Adrenal gland (tissue), 12 donors: ENCODE measurements around the gene NRDE2. TPM values are rescaled to one million over a fixed set of nuclear protein-coding genes. Genes with fewer than 3 reads are reported as not detected.
A peak's percentile ranks its signal among the peaks of the same experiment; 100 is the strongest.

Experiments used
- DNase-seq, 7 donors: peaks; one replicate each; pipeline ENCODE4 v3.0.0-alpha.2; 2019 to 2020
- H3K27ac ChIP-seq, 5 donors: fragments of 200-600 bp; sonication (generic) in 4 of 5; 1 replicate in 3 of 5; 2 replicates in 2 of 5; pipeline versions ENCODE4 v1.5.1 to v1.8.0; 2016 to 2020; ENCODE audit warnings: mild to moderate bottlenecking in 1 of 5
- H3K27me3 ChIP-seq: fragments of 200-600 bp; 2 replicates; pipeline ENCODE4 v1.8.0; 2021
- H3K36me3 ChIP-seq, 2 donors: fragments of 200-600 bp; replicated peaks in 1 of 2; 1 replicate in 1 of 2; 2 replicates in 1 of 2; pipeline versions ENCODE4 v1.5.1 to v1.8.0; 2018 to 2022
- H3K4me1 ChIP-seq, 2 donors: fragments of 200-600 bp; replicated peaks in 1 of 2; 1 replicate in 1 of 2; 2 replicates in 1 of 2; pipeline versions ENCODE4 v1.5.1 to v1.8.0; 2018 to 2021
- H3K4me3 ChIP-seq, 4 donors: fragments of 200-600 bp; sonication (generic) in 3 of 4; one replicate each; pipeline ENCODE4 v1.5.1; 2016 to 2018
- H3K9me3 ChIP-seq, 3 donors: fragments of 200-600 bp; sonication (generic) in 1 of 3; replicated peaks in 1 of 3; 1 replicate in 2 of 3; 2 replicates in 1 of 3; pipeline versions ENCODE4 v1.5.1 to v1.8.0; 2016 to 2021
- CTCF ChIP-seq, 6 experiments: fragments of 450-650 bp in 4 of 6; fragments of 200-600 bp in 2 of 6; sonication (generic) in 1 of 6; IDR thresholded peaks; 1 replicate in 5 of 6; 2 replicates in 1 of 6; pipeline versions ENCODE4 v1.5.1 to v1.8.0; 2016 to 2021; ENCODE audit warnings: antibody characterized with exemption in 6 of 6, mild to moderate bottlenecking in 2 of 6, moderate library complexity in 1 of 6
- POLR2A ChIP-seq, 2 donors: fragments of 450-650 bp; IDR thresholded peaks; one replicate each; pipeline ENCODE4 v1.6.1; 2017; ENCODE audit warnings: antibody characterized with exemption in 2 of 2, mild to moderate bottlenecking in 2 of 2, moderate library complexity in 1 of 2
- WGBS, 4 donors: extraction: QIAGEN DNeasy Blood & Tissue Kit in 2 of 4; methylation state at CpG; one replicate each; pipeline versions ENCODE4 v1.1.5 to v1.1.7; 2013 to 2017; 5-methylcytosine and 5-hydroxymethylcytosine counted together
- intact Hi-C, 2 donors: fragments of 100-400 bp; cut with DNase I; formaldehyde crosslinking; loops; one replicate each; pipeline versions ENCODE4 v1.14.1 to v1.15.0; 2022 to 2023
- polyA plus RNA-seq, 3 donors: library from polyadenylated mRNA; stranded (reverse); fragments of 200-250 nt in 2 of 3; fragments of 350-450 nt in 1 of 3; fragmentation: Illumina TruSeq in 1 of 3; extraction: RNeasy Lipid Tissue Mini Kit (QIAGEN cat#74804) in 1 of 3; gene quantifications; one replicate each; pipeline ENCODE4 v1.2.3, GENCODE V29; 2013 to 2014
- total RNA-seq, 9 donors: library from RNA; depleted of rRNA in 4 of 9; stranded (reverse); fragments of >200 nt in 4 of 9; fragments of 120-200 nt in 1 of 9; fragmentation: NEBNext Ultra II Directional in 1 of 9; extraction: Animal tissue kit (Norgen Biotek cat#: 25700) in 1 of 9; gene quantifications; one replicate each; pipeline versions ENCODE4 v1.1.0 to v1.2.4, GENCODE V29; 2013 to 2023
- donor health status: healthy with polysubstance abuse.
- donor health status: Bipolar disorder and iron deficiency.
- donor health status: DM: yes; HTN: yes; CAD: no.
- donor health status: DM: no; HTN: no; CAD: no.
- donor health status: DM: no; HTN: no; CAD: no.
- donor health status: DM: yes; HTN: yes; CAD: no.

NRDE2 gene
- total and polyA plus RNA-seq, 12 donors = 9.2 to 25.6 (median 16.4) TPM

- no peaks in the 10 kb centered on the region for H3K36me3 ChIP-seq
- TF ChIP-seq POLR2A (IDR thresholded peaks at IDR 0.05) (no peak), CTCF (IDR thresholded peaks at IDR 0.05) (no peak)
- H3K27ac ChIP-seq = no peak overlapping the region
- intact Hi-C loops = no loop called here
- H3K4me3 ChIP-seq = no peak overlapping the region
- DNase-seq = no peak
- no peaks in the 10 kb centered on the region for H3K27me3 ChIP-seq
- no peaks in the 10 kb centered on the region for H3K4me1 ChIP-seq
- no peaks in the 10 kb centered on the region for H3K9me3 ChIP-seq
- 88 to 95% (median 92%) methylated on average over 6 of the region's 6 CpGs for WGBS, 4 donors
Observed at GRCh38 chr14:90373887-90374286, 42.1 kb upstream of the NRDE2 start.

GRCh38 chr14:90368946-90369721 is 37.4 kb upstream of the NRDE2 start:
- H3K27ac ChIP-seq = no peak overlapping the region
- H3K27me3 ChIP-seq = no peaks in the 10 kb centered on the region
- TF ChIP-seq POLR2A (IDR thresholded peaks at IDR 0.05) (no peak), CTCF (IDR thresholded peaks at IDR 0.05) (peak in 1 of 6 experiments; percentile 17)
- H3K4me3 ChIP-seq = no peak overlapping the region
- intact Hi-C loops = no loop called here
- 33 to 43% (median 36%) methylated on average over 1 of the region's 1 CpG for WGBS, 4 donors
- H3K4me1 ChIP-seq = no peaks in the 10 kb centered on the region
- no peaks in the 10 kb centered on the region for H3K36me3 ChIP-seq
- H3K9me3 ChIP-seq = no peaks in the 10 kb centered on the region
- no peak for DNase-seq

- Histone ChIP-seq H3K4me3 (no peak overlapping the region), H3K27ac (no peak overlapping the region), H3K36me3 (no peaks in the 10 kb centered on the region), H3K4me1 (no peaks in the 10 kb centered on the region), H3K27me3 (no peaks in the 10 kb centered on the region), H3K9me3 (no peaks in the 10 kb centered on the region)
- no peak for TF ChIP-seq CTCF (IDR thresholded peaks at IDR 0.05)
- TF ChIP-seq POLR2A (IDR thresholded peaks at IDR 0.05) = no peak
- intact Hi-C loops = no loop called here
- WGBS, 4 donors = 89 to 96% (median 92%) methylated on average over 4 of the region's 4 CpGs
- no peak for DNase-seq
Observed at GRCh38 chr14:90362558-90362896, 30.8 kb upstream of the NRDE2 start.

GRCh38 chr14:90361865-90362557 is 30.3 kb upstream of the NRDE2 start:
- 75 to 81% (median 78%) methylated on average over 7 of the region's 7 CpGs for WGBS, 4 donors
- Histone ChIP-seq H3K4me3 (no peak overlapping the region), H3K4me1 (no peaks in the 10 kb centered on the region), H3K27me3 (no peaks in the 10 kb centered on the region), H3K27ac (no peak overlapping the region), H3K36me3 (no peaks in the 10 kb centered on the region), H3K9me3 (no peaks in the 10 kb centered on the region)
- DNase-seq = no peak
- no peak for TF ChIP-seq POLR2A (IDR thresholded peaks at IDR 0.05)
- TF ChIP-seq CTCF (IDR thresholded peaks at IDR 0.05) = no peak
- intact Hi-C loops = no loop called here
